DND-41 (cell line): ENCODE data around the gene ARHGAP24.

ENCODE experiments used
- ATAC-seq: fragments of 200-7000 bp; cut with Tn5 transposase; 3 replicates; pipeline ENCODE4 v1.9.1; 2021; ENCODE audit warnings: low read depth; ENCODE audit not compliant: insufficient read depth
- DNase-seq: peaks from one replicate; pipeline ENCODE4 v3.0.0-alpha.2; 2020
- H2AFZ ChIP-seq: 2 replicates; pipeline ENCODE4 v1.6.0; 2012; ENCODE audit warnings: low read depth, low read length
- H3K27ac ChIP-seq: 2 replicates; pipeline ENCODE4 v1.5.1; 2012; ENCODE audit warnings: low read length, inconsistent platforms
- H3K27me3 ChIP-seq: fragments of 200-600 bp; sonication (generic); 2 replicates; pipeline ENCODE4 v1.6.0; 2012; ENCODE audit warnings: low read length, mild to moderate bottlenecking, inconsistent platforms; ENCODE audit not compliant: insufficient read depth, poor library complexity
- H3K36me3 ChIP-seq: 2 replicates; pipeline ENCODE4 v1.5.1; 2012; ENCODE audit warnings: low read length, inconsistent platforms; ENCODE audit not compliant: insufficient read depth
- H3K4me1 ChIP-seq: 2 replicates; pipeline ENCODE4 v1.5.1; 2012; ENCODE audit warnings: mild to moderate bottlenecking, low read length; ENCODE audit not compliant: insufficient read depth
- H3K4me2 ChIP-seq: 2 replicates; pipeline ENCODE4 v1.6.0; 2012; ENCODE audit warnings: mild to moderate bottlenecking, moderate library complexity, low read length, inconsistent platforms; ENCODE audit not compliant: insufficient read depth
- H3K4me3 ChIP-seq, 2 experiments: fragments of 200-600 bp in 1 of 2; shearing (Covaris generic) in 1 of 2; 2 replicates each; pipeline ENCODE4 v1.5.1; 2012 to 2016; ENCODE audit warnings: inconsistent platforms in 2 of 2, low read length in 2 of 2, mild to moderate bottlenecking in 2 of 2, low read depth in 1 of 2, moderate library complexity in 1 of 2
- H3K79me2 ChIP-seq: 2 replicates; pipeline ENCODE4 v1.6.0; 2012; ENCODE audit warnings: low read length, inconsistent platforms; ENCODE audit not compliant: insufficient read depth
- H3K9ac ChIP-seq: 2 replicates; pipeline ENCODE4 v1.6.0; 2012; ENCODE audit warnings: low read depth, mild to moderate bottlenecking, inconsistent platforms, low read length, moderate library complexity
- H3K9me3 ChIP-seq: 2 replicates; pipeline ENCODE4 v1.5.1; 2012; ENCODE audit warnings: low read length, moderate library complexity, mild to moderate bottlenecking, inconsistent platforms; ENCODE audit not compliant: insufficient read depth, severe bottlenecking
- H4K20me1 ChIP-seq: 2 replicates; pipeline ENCODE4 v1.6.0; 2012; ENCODE audit warnings: low read length; ENCODE audit not compliant: insufficient read depth
- EZH2 ChIP-seq: IDR thresholded peaks from 3 replicates; pipeline ENCODE4 v1.6.1; 2012; ENCODE audit warnings: borderline replicate concordance, low read depth, mild to moderate bottlenecking, moderate library complexity, low read length, inconsistent platforms; ENCODE audit not compliant: severe bottlenecking
- TF ChIP-seq, protein P1 (sequence below): IDR thresholded peaks from 2 replicates; pipeline ENCODE4 v1.5.1; 2012; ENCODE audit warnings: borderline replicate concordance, low read length, moderate library complexity, mild to moderate bottlenecking; ENCODE audit not compliant: poor library complexity, severe bottlenecking; ENCODE audit errors: extremely low read depth

Gene ARHGAP24

DNA sequence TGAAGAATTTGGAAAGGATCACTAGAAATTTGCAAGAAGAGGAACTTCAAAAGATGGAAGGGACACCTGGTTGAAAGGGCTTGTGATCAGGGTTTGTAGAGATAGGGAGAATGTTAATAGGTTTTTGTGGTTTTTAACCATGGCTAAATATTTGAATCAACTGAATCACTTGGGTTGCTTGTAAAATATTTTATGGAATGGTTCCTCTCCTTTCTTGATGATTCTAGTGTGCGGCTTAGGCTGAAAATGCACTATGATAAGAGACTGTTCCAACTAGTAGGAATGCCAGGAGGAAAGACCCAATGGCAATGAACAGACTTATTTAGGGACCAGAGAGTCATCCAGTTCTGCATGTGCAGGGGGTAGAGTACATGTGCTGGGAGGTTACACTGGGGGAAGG lies 408.2 kb downstream of the ARHGAP24 start:
- DNase-seq (no peak), ATAC-seq (no peak)
- Histone ChIP-seq H3K36me3 (no peaks in the 10 kb centered on the region), H2AFZ (no peak overlapping the region), H3K9ac (no peak overlapping the region), H3K27me3 (no peaks in the 10 kb centered on the region), H3K9me3 (no peaks in the 10 kb centered on the region), H3K27ac (no peak overlapping the region), H3K4me1 (no peaks in the 10 kb centered on the region), H4K20me1 (no peaks in the 10 kb centered on the region), H3K4me2 (no peak overlapping the region), H3K4me3 (no peak overlapping the region), H3K79me2 (no peaks in the 10 kb centered on the region)
- TF ChIP-seq, protein P1, sequence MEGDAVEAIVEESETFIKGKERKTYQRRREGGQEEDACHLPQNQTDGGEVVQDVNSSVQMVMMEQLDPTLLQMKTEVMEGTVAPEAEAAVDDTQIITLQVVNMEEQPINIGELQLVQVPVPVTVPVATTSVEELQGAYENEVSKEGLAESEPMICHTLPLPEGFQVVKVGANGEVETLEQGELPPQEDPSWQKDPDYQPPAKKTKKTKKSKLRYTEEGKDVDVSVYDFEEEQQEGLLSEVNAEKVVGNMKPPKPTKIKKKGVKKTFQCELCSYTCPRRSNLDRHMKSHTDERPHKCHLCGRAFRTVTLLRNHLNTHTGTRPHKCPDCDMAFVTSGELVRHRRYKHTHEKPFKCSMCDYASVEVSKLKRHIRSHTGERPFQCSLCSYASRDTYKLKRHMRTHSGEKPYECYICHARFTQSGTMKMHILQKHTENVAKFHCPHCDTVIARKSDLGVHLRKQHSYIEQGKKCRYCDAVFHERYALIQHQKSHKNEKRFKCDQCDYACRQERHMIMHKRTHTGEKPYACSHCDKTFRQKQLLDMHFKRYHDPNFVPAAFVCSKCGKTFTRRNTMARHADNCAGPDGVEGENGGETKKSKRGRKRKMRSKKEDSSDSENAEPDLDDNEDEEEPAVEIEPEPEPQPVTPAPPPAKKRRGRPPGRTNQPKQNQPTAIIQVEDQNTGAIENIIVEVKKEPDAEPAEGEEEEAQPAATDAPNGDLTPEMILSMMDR = no peak
- TF ChIP-seq EZH2 = no peak

DNA sequence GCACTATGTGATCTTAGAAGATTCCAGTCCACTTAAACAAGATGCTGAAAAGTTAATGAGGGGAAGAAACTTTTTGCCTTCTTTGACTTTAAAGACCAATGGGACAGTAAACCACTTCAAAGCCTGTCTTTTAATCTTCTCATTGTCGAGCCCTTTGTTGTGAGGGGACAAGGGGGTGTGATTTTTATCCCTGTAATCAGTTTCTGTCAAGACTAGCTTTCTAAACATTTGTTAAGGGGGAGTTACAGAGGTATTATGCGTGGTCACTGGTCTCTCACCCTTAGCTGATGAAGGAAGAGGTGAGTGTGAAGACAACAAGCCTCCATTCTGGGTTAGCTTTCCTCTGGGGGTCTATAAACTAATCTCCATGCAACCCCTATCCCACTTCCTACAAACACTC lies 409.3 kb downstream of the ARHGAP24 start:
- Histone ChIP-seq H3K9me3 (no peaks in the 10 kb centered on the region), H3K27ac (no peak overlapping the region), H3K9ac (no peak overlapping the region), H3K4me1 (no peaks in the 10 kb centered on the region), H3K36me3 (no peaks in the 10 kb centered on the region), H4K20me1 (no peaks in the 10 kb centered on the region), H3K4me2 (no peak overlapping the region), H2AFZ (no peak overlapping the region), H3K4me3 (no peak overlapping the region), H3K27me3 (no peaks in the 10 kb centered on the region), H3K79me2 (no peaks in the 10 kb centered on the region)
- ATAC-seq = no peak
- no peak for DNase-seq
- TF ChIP-seq, protein P1 = no peak
- TF ChIP-seq EZH2 = no peak

DNA sequence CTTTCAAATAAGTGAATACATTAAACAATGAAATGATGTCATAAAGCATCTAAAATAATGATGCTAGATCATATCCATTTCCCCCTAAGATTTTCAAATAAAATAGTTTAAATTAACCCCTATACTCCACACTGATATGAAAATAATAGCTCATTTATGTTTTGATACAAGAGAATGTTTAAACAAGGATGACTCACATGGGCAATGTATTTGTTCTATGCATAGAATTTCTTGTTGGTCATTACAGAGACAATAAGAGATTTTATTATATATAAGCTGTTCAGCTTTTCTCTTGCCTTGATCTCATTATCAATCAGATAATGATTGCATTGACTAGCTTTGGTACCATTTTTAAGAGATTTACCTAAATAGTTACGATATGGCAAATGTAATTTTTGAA lies 411.7 kb downstream of the ARHGAP24 start:
- no peaks in the 10 kb centered on the region for H3K9me3 ChIP-seq
- no peaks in the 10 kb centered on the region for H3K36me3 ChIP-seq
- no peaks in the 10 kb centered on the region for H4K20me1 ChIP-seq
- ATAC-seq (no peak), DNase-seq (no peak)
- no peak overlapping the region for H2AFZ ChIP-seq
- no peak overlapping the region for H3K4me2 ChIP-seq
- H3K4me1 ChIP-seq = no peaks in the 10 kb centered on the region
- no peak for TF ChIP-seq EZH2
- TF ChIP-seq, protein P1 = no peak
- no peak overlapping the region for H3K9ac ChIP-seq
- H3K27ac ChIP-seq = no peak overlapping the region
- H3K4me3 ChIP-seq = no peak overlapping the region
- no peaks in the 10 kb centered on the region for H3K79me2 ChIP-seq
- H3K27me3 ChIP-seq = no peaks in the 10 kb centered on the region

DNA sequence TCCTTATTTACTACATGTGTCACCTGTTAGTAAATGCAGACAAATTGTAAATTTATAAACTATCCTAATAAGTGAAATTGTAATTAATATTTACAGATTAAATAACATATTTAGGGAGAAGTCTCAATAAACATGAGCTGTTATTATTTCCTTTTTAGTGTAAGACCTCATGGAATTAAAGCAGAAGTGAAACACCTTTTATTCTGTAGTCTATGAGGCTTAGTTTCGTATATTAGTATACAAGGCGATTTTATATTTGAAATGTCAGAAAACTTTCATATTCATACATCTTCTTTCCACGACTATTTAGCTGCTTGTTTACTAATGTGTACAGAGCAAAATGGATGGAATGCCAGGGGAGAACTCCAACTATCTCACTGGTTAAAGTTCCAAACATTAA lies 414.4 kb downstream of the ARHGAP24 start:
- Histone ChIP-seq H3K4me1 (no peaks in the 10 kb centered on the region), H2AFZ (no peak overlapping the region), H3K27ac (no peak overlapping the region), H3K27me3 (no peaks in the 10 kb centered on the region), H4K20me1 (no peaks in the 10 kb centered on the region), H3K36me3 (no peaks in the 10 kb centered on the region), H3K79me2 (no peaks in the 10 kb centered on the region), H3K4me2 (no peak overlapping the region), H3K9ac (no peak overlapping the region), H3K9me3 (no peaks in the 10 kb centered on the region), H3K4me3 (no peak overlapping the region)
- DNase-seq = no peak
- TF ChIP-seq EZH2 = no peak
- TF ChIP-seq, protein P1 = no peak
- ATAC-seq = no peak
